ENCODE measurements around the gene CPEB4. TPM values are rescaled to one million over a fixed set of nuclear protein-coding genes. Genes with fewer than 3 reads are reported as not detected.

Gene CPEB4
- total RNA-seq, 1 experiment from 2014 or later = 8.7 TPM

GRCh38 chr5:173866858-173867679 is 21.1 kb upstream of the CPEB4 start:
- Histone ChIP-seq H3K27ac (ENCODE audit: insufficient read length, low read depth, low read length) (no peak overlapping the region), H3K23me2 (ENCODE audit: insufficient read length, low read depth, low read length, poor library complexity, severe bottlenecking) (no peaks in the 10 kb centered on the region), H3K79me2 (ENCODE audit: insufficient read depth, low read length) (no peaks in the 10 kb centered on the region), H3K56ac (ENCODE audit: insufficient read length, low read depth, low read length) (no peak overlapping the region), H3K23ac (ENCODE audit: insufficient read length, low read depth, low read length) (no peak overlapping the region), H3K9me3 (ENCODE audit: control insufficient read depth, low read depth, low read length) (no peaks in the 10 kb centered on the region), H2BK120ac (ENCODE audit: low read depth, low read length, poor library complexity, severe bottlenecking) (no peak overlapping the region), H2BK12ac (ENCODE audit: insufficient read length, low read depth, low read length) (no peak overlapping the region), H4K91ac (ENCODE audit: insufficient read length, low read depth, low read length) (no peak overlapping the region), H2BK5ac (ENCODE audit: insufficient read length, low read length) (no peak overlapping the region), H2AFZ (ENCODE audit: low read length) (no peak overlapping the region), H3T11ph (ENCODE audit: low read length) (no peak overlapping the region), H3K4ac (ENCODE audit: low read depth, low read length) (no peak overlapping the region), H3K4me1 (ENCODE audit: insufficient read depth, low read length) (no peaks in the 10 kb centered on the region; the same call in 1 of the 2 replicates), H4K5ac (ENCODE audit: insufficient read length, low read depth, low read length) (no peak overlapping the region), H3K9ac (ENCODE audit: extremely low read depth, insufficient read length, low read length) (no peak overlapping the region), H3K18ac (ENCODE audit: insufficient read length, low read depth, low read length) (no peak overlapping the region), H2AK5ac (ENCODE audit: insufficient read length, low read length) (no peak overlapping the region), H2BK20ac (ENCODE audit: low read depth, low read length, poor library complexity, severe bottlenecking) (no peak overlapping the region), H4K20me1 (ENCODE audit: control insufficient read depth, insufficient read depth, insufficient read length) (no peaks in the 10 kb centered on the region), H2BK15ac (ENCODE audit: low read depth, low read length) (no peak overlapping the region), H4K8ac (replicated peaks; ENCODE audit: insufficient read length, low read depth, low read length) (no peak overlapping the region), H3K27me3 (ENCODE audit: insufficient read depth, low read length) (no peaks in the 10 kb centered on the region), H3K4me2 (ENCODE audit: insufficient read depth, insufficient read length, low read length) (no peak overlapping the region), H3K14ac (ENCODE audit: insufficient read depth, low read length) (no peak overlapping the region), H3K79me1 (ENCODE audit: insufficient read depth, low read depth, low read length, poor library complexity, severe bottlenecking) (no peaks in the 10 kb centered on the region)
- no CpG with 5 or more reads among the region's 17 CpGs for WGBS (ENCODE audit: extremely low coverage, insufficient read length, low lambda C conversion rate)
- no peak overlapping the region for H3K27ac Mint-ChIP-seq
- no peak overlapping the region for H3K4me3 Mint-ChIP-seq
- no peak for TF ChIP-seq CTCF (conservative IDR thresholded peaks at IDR 0.05)
- peaks cover 0 to 10% of the 10 kb centered on the region in 2 experiments; a peak in 2 of 5 replicates for H3K9me3 Mint-ChIP-seq
- H3K36me3 Mint-ChIP-seq (ENCODE audit: insufficient read depth in 1 of 3, low read depth in 3 of 3) = peaks cover 0 to 4% (median 0%) of the 10 kb centered on the region in 3 experiments; a peak in 2 of 7 replicates
- H3K4me1 Mint-ChIP-seq = peaks cover 9 to 11% of the 10 kb centered on the region in 2 experiments
- H3K27me3 Mint-ChIP-seq (ENCODE audit: low read depth) = no peaks in the 10 kb centered on the region; the same call in 1 of the 2 replicates
- no peak for DNase-seq

Data from H9 (cell line).